ENCODE measurements around the gene PON2.
"Not testable (repeated sequence)": the region's sequence is repeated elsewhere in the genome, so short reads cannot be mapped to it uniquely, and the experiment has no call there.

The PON2 gene

DNA sequence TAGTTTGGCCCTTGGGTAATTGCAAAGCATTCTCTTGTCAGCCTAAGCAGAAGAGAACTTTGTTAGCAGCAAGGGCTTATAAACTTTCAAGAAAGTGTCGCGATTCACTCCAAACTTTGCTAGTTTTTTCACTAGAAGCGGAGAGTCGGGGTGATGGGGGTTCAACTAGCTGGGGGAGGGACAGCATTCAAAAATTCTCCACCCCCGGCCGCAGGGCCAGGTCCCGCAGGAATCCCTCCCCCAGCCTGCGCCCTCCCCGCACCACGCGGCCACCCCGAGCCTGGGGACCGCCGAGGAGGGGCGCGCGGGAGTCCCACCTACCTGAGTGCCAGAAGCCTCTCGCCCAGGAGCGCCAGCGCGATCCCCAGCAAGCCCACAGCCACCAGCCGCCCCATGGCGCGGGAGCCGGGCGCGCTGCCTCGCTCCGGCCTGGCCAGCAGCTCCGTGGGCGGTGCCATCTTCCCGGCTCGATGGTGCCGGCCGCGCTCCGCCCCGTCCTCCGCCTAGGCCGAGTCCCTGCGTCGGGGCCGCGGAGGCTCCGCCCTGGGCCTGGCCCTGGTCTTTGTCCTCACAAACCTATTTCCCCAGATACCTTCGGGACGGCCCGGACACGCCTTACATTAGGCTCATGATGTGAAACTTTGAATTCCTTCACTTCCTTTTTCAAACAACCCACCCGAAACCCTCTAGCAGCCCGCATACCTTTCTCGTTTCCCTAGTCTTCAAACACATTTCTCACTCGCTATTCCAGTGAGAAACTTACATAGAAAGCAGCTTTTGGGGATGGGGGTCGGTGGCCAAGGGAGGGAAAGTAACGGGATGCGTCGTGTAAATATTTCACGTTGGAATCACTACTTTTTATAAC is at the start of gene PON2:
Gene PON2, minus strand, starts transcription at position 472 of the 865 bp plus-strand sequence. Its CDS starts 77 bp downstream, at position 395.
- DNase-seq: peak; percentile 44 to 66

DNA sequence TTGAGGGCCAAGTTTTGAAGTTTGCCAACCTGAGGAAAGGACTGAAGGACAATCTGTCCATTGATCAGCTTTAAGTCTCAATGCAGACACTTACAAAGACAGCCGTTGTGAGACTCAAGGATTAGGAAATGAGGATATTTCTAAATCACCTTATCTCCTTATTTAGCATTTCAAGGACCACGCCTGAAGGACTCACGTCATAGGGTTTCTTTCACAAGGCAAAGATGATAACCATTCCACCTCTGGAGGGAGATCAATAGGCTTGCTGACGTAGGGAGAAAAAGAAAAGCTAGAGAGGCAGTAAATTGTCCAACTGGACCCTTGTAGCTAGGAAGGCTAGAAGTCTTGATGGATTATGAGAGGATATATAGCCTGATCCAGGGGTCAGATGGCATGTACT is 47.6 kb upstream of the PON2 start:
- no peak for DNase-seq

DNA sequence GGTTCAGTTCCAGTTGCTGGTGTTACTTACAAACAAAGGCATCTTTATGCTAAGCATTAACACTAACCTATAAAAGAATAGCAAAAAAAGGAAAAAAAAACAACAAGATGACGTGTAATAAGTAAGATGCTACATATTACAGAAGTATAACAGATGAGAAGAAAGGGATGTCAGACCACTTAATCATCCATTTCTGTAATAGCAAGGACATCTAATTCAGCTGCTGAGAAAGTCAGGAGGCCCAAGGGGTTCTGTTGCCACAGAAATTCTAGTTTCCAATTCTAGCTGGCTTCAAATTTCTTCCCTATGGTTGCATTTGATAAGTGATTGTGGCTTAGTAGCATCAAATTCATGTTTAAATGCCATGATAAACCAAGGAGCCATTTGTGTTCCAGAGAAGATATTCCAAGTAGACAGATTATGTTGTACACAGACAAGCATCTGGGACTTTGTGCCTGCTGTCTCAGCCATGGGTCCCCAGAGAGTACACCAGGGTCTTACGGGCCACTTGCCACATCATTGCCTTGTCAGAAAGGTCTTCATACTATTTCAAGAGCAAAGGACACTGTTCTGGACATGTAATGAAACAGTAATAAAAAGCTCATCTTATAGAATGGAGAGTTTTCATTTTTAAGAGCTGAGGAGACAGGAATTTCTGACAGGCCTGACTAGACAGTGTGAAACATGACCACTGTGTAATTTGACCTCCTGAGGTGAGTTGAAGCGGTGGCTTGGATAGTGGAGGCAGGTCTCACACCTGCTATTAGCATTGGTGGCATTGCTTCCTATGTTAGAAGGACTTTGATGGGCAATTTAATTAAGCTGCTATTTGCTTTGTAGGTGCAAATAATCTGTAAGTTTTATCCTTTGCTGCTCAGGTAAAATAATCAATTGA is 46.7 kb upstream of the PON2 start:
- no peak for DNase-seq

GRCh38 chr7:95479992-95480624 is 45.3 kb upstream of the PON2 start:
- DNase-seq: no peak

DNA sequence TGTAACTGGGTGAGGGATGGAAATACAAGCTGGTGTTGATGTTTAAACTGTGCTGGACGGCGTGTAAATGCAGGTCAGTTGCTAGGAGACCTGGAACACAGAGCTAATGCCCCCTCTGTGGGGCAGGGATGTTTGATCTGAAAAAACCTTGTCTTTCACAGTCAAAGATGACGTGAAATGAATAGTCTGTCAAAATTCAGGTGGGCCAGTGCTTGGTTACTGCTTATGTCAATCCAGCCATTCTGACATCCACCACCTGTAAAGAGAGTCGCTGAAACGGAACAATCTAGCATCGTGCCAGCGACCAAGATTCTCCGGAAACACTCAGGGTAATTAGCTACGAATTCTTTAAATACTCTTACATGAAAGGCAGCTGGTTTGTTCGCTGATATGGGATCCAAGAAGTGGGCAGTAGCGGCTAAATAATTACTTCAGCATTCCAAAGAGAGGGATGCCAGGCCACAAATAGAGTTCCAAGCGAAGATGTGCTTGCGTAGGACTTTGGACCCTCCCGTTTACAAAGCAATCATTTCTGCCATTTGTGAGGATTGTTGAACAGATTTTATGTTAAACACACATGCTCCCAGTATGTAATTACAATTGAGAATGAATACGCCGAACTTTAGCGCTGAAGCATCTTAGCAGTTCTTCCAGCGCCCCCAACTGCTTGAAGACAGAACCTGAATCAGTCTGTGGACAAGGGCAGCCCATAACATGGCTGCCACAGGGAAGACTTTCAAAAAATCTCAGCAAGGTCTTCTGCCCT is 43.6 kb upstream of the PON2 start:
- no peak for DNase-seq

DNA sequence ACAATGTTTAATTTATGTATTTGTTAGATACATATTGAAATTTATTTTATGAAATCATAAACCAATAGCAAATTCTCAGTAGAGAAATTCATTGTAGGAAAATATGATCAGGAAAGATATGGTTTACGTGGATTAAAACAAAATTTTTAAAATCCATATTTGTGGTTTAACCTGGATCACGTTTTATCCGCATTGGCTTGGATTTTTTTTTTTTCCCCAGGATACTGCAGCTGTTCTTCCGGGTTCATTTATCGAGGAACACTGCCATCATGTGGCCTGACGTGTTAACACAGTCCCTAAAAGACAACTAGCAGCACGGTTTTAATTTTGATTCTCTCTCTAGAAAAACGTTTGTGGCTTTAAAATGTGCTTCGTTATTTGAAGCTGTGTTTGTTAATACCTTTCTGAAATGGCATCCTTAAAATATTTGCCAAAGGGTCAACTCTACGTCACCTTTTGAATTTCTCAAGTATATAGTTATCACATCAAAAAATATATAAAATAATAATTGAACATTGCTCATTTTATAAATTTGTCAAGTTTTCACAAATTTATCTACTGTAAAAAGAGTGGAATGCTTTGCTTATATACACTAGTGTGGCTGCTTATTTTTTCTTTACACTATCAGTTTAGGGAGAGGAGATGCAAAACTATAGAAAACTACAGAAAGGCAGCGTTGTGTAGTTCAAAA is 42.2 kb upstream of the PON2 start:
- DNase-seq: peak in 1 of 2 experiments; percentile 56

GRCh38 chr7:95476072-95476847 is 41.4 kb upstream of the PON2 start:
- no peak for DNase-seq

DNA sequence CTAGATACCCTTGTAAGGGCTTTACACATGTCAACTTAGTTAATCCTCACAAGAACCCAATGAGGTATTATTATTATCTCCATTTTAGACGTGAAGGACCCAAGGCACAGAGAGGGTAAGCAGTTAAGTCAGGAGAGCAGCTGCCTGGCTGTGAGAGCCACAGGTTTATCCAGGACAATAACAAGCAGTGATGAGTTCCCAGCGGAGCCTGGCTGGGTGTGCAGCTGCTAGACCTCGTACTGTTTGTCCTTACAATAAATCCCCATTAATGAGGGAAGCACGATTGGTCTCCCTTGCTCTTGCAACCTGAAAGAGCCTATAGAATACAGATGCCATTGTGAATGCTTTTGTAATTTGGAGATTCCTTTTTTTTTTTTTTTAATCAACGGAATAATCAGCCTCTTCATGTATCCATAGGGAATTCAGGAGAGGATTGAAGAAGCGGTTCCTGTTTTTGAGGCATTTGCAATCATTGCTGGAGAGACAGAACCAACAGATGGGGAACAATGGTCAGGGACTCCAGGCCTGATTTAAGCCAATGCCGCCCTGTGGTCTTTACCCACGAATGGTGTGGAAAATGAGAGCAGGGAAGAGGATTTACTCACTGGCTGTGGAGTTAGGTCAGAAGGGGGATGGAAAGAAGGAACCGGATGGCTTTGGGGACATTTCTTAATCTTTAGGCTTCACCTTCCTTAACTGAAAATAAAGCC is 38.6 kb upstream of the PON2 start:
- DNase-seq: no peak

DNA sequence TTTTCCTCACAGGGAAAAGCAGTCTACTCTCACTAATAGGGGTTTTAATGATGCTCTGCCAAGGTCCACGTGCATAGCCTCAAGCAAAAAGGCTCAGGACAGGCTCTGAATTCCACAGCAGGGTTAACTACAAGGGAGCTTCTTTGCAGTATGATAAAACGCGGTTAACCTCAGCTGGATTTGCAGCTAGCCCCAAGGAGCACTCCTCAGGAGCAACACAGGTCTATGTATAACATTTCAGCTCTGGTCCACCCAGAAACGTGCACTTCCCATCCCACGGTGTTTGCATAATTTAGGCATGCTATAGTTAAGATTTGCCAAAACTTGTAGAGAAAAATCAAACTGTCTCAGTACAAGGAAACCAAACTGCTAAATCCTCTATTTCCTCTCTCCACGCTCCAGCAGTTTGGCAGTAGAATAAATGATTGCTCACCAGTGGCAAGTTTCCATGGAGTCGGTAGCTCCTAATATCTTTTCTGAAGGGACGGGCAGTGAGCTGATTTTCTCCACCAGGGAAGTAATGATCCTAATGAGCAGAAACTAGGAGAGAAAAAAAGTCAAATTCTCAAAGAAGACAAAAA is 37.8 kb upstream of the PON2 start:
- no peak for DNase-seq

DNA sequence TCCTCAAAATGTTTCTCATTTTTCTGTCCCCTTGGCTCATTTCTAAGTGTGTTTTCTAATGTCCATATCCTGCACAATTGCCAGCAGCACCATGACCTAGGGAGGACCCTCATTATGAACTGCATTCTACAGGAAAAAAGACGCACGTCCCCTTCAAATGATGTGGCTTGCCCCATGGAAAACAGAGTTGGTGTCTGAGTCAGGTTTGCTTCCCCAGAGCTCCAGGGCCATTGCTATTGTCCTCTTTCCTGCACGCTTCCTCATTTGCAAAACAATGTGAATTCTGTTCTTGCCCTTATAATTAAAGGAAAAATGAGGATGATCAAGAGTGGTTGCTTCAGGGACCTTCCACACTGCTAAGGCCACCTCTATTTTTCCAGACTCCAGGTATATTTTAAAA is 36.2 kb upstream of the PON2 start:
- DNase-seq: no peak

DNA sequence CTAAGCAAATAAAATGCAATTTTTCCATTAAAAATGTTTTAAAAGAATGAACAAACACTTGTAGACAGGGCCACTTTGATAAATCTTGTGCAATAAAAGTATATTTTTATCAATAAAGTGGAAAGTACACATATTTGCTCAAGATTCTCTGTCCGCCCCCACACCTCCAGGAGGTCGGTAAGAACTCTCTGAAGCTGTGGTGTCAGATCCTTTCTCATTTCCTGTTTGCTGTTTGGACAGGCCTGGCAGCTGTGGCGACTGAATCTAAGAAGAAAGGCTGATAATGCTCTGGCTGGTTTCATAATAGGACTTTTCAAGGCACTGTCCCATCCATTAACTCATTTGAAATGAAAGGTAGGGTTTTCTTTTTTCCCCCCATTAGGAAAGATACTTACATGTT is 35.6 kb upstream of the PON2 start:
- no peak for DNase-seq

DNA sequence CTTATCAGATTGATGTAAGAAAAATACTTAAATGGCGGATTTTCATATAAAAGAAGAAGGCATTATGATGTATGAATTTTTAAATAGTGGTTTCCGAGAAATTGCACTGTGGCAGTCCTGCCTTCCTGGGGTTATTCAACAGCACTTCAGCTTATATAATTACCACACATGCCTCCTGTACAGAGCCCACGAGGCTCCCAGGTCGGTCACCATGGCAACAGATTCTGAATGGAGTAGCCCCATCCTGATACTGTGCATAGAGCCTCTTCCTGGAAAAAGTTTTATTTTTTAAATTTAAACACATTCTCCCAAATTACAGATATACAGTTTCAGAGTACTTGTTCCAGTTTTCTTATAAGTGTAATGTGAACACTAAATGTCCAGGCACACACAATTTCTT is 35.0 kb upstream of the PON2 start:
- no peak for DNase-seq

GRCh38 chr7:95469187-95469586 is 34.4 kb upstream of the PON2 start:
- no peak for DNase-seq

- DNase-seq: no peak
These were observed 33.2 kb upstream of the PON2 start for GRCh38 chr7:95467912-95468607.

DNA sequence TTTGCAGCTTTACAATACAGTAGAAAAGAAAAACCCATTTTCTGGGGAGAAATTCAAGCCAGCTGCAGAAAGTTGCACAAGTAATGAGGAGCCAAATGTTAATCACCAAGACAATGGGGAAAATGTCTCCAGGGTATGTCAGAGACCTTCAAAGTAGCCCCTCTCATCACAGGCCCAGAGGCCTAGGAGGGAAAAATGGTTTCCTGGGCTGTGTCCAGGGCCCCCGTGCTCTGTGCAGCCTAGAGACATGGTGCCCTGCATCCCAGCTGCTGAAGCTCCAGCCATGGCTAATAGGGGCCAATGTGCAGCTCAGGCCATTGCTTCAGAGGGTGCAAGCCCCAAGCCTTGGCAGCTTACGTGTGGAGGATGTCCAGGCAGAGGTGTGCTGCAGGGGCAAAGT is 25.8 kb upstream of the PON2 start:
- DNase-seq: not testable (repeated sequence)

DNA sequence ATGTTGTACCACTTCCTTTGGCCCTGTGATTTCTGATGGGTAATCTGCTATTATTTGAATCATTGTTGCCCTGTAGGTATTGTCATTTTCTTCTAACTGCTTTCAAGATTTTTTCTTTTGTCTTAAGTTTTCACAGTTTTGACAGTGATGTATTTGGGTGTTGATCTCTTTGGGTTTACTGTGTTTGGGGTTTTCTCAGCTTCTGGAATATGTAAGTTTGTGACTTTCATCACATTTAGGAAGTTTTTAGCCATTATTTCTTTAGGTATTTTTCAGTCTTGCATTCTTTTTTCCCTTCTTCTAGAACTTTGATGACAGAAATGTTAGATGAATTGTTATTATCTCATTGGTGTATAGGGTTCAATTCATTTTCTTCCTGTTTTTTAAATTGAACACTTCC is 23.1 kb upstream of the PON2 start:
- DNase-seq: no peak

GRCh38 chr7:95454438-95455045 is 19.7 kb upstream of the PON2 start:
- no peak for DNase-seq

DNA sequence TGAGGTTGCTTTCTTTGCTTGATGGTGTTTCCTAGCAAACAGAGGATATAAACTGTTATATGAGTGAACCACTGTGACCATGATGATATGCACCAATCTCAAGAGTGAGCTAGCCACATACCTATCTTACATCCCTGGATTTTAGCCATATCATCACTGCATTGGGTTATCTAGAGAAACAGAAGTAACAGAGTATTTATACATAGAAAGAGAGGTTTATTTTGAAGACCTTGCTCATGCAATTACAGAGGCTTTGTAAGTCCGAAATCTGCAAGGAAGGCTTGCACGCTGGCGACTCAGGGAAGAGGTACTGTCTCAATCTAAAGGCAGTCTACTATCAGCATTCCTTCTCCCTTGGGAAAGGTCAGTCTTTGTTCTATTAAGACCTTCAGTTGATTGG is 11.8 kb upstream of the PON2 start:
- no peak for DNase-seq

DNA sequence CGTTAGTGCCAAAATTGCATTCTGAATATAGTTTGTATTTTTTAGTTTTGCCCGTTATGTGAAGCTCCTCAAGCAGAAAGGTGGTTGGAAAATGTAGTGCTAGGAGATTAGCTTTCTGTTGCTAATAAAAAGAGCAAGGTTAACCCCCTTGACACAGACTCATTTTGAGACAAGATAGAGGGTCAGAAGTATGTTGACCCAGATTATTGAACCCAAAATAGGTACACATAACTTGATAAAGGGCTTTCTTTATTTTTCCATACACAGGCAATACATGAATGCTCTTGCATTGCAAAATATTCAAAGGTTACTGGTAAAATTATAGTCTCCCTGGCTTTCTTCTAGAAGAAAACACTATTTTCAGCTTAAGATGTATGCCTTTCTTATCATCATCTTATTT is 10.0 kb upstream of the PON2 start:
- DNase-seq: no peak
